Gastroesophageal sphincter (tissue), 4 donors: Measurements from ENCODE around the gene MOV10. TPM values are rescaled to one million over a fixed set of nuclear protein-coding genes. Genes with fewer than 3 reads are reported as not detected.
A peak's percentile ranks its signal among the peaks of the same experiment; 100 is the strongest.

Source experiments
- ATAC-seq: fragments of 150-250 bp; one replicate; pipeline ENCODE4 v1.9.1; 2016; ENCODE audit warnings: mild to moderate bottlenecking, moderate library complexity
- H3K27ac ChIP-seq, 4 donors: fragments of 200-600 bp; sonication (generic) in 3 of 4; 1 replicate in 3 of 4; 2 replicates in 1 of 4; pipeline ENCODE4 v1.5.1; 2016 to 2019
- H3K27me3 ChIP-seq: fragments of 200-600 bp; sonication (generic); one replicate; pipeline ENCODE4 v1.5.1; 2019
- H3K36me3 ChIP-seq, 2 donors: fragments of 200-600 bp; sonication (generic); one replicate each; pipeline ENCODE4 v1.5.1; 2019; ENCODE audit warnings: control low read depth in 1 of 2
- H3K4me1 ChIP-seq, 3 donors: fragments of 200-600 bp; sonication (generic); 1 replicate in 2 of 3; 2 replicates in 1 of 3; pipeline ENCODE4 v1.5.1; 2016 to 2019; ENCODE audit warnings: control low read depth in 2 of 3
- H3K4me3 ChIP-seq, 2 donors: fragments of 200-600 bp; sonication (generic); one replicate each; pipeline ENCODE4 v1.5.1; 2019; ENCODE audit warnings: mild to moderate bottlenecking in 1 of 2, moderate library complexity in 1 of 2
- H3K9me3 ChIP-seq, 3 donors: fragments of 200-600 bp; sonication (generic); one replicate each; pipeline ENCODE4 v1.5.1; 2017 to 2019; ENCODE audit warnings: control low read depth in 2 of 3
- EP300 ChIP-seq: sonication (generic); formaldehyde crosslinking; IDR thresholded peaks from one replicate; pipeline ENCODE4 v1.6.1; 2017; ENCODE audit warnings: antibody characterized with exemption, mild to moderate bottlenecking
- POLR2A ChIP-seq, 2 donors: fragments of 450-650 bp; IDR thresholded peaks; one replicate each; pipeline ENCODE4 v1.6.1; 2017; ENCODE audit warnings: antibody characterized with exemption in 2 of 2, mild to moderate bottlenecking in 2 of 2, moderate library complexity in 1 of 2
- POLR2AphosphoS5 ChIP-seq: sonication (generic); formaldehyde crosslinking; IDR thresholded peaks from one replicate; pipeline ENCODE4 v1.6.1; 2017; ENCODE audit warnings: antibody characterized with exemption
- WGBS, 2 donors: methylation state at CpG; one replicate each; pipeline ENCODE4 v1.1.5; 2018; ENCODE audit warnings: low coverage in 1 of 2; 5-methylcytosine and 5-hydroxymethylcytosine counted together
- total RNA-seq, 4 donors: library from RNA; depleted of rRNA; stranded (reverse); fragments of >200 nt; gene quantifications; one replicate each; pipeline ENCODE4 v1.1.0, GENCODE V29; 2016
- TF ChIP-seq, protein P1 (sequence below), 4 experiments: fragments of 200-600 bp in 2 of 4; fragments of 450-650 bp in 2 of 4; sonication (generic) in 1 of 4; IDR thresholded peaks; one replicate each; pipeline ENCODE4 v1.5.1; 2017 to 2019; ENCODE audit warnings: antibody characterized with exemption in 4 of 4, mild to moderate bottlenecking in 2 of 4, moderate library complexity in 2 of 4

MOV10 gene
- total RNA-seq, 4 donors from 2014 or later: 13.4 to 25.3 (median 18.8) TPM

DNA sequence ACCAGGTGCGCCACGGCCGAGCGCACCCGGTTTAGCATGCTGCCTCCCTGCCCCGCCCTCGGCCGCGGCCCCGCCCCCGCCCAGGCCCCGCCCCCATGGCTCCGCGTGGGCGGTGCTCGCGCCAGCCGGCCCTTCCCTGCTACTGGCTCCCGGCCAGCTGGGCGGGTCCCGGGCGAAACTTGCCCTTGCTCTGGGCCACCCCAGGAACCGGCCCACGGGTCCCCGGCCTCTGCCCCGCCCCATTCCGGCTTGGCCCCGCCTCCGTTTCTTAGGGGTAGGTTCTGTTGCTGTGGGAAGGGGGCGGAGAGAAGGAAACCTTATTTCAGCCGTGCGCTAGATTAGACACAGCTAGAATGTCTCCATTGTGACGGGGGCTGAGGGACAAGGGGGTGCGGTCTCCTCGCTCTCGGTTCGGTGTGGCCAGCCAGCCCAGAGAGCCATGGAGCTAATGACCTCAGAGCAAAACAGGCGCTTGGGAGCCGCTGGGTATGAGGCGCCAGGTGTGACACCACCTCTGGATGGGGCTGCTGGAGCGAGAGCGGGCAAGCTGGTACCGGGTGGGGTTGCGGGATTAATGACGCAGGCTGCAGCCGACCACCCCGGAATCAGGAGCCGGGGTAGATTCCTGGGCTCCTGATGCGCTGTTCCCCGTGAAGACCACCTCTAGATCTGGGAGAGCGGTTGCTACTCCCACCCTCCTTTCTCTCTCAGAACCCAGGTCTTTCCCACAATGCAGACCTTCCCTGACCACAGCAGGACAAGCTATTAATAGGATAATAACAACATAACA, 41.0 kb downstream of the MOV10 start, which contains the start of gene PPM1J:
TSS of gene PPM1J (minus strand) at position 69 of the 790 bp plus-strand sequence. CDS start at position 38, 31 bp downstream.
- 0% methylated on average over 5 of the region's 51 CpGs for WGBS, 2 donors
- H3K36me3 ChIP-seq: no peaks in the 10 kb centered on the region
- TF ChIP-seq POLR2AphosphoS5 (peak; percentile 46), EP300 (no peak), POLR2A (IDR thresholded peaks at IDR 0.05) (no peak)
- TF ChIP-seq, protein P1, sequence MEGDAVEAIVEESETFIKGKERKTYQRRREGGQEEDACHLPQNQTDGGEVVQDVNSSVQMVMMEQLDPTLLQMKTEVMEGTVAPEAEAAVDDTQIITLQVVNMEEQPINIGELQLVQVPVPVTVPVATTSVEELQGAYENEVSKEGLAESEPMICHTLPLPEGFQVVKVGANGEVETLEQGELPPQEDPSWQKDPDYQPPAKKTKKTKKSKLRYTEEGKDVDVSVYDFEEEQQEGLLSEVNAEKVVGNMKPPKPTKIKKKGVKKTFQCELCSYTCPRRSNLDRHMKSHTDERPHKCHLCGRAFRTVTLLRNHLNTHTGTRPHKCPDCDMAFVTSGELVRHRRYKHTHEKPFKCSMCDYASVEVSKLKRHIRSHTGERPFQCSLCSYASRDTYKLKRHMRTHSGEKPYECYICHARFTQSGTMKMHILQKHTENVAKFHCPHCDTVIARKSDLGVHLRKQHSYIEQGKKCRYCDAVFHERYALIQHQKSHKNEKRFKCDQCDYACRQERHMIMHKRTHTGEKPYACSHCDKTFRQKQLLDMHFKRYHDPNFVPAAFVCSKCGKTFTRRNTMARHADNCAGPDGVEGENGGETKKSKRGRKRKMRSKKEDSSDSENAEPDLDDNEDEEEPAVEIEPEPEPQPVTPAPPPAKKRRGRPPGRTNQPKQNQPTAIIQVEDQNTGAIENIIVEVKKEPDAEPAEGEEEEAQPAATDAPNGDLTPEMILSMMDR (IDR thresholded peaks at IDR 0.05): no peak
- ATAC-seq: peak; percentile 92
- H3K27me3 ChIP-seq: peaks cover 14% of the 10 kb centered on the region
- H3K4me3 ChIP-seq: peak within 1 kb of the TSS; percentile 23 to 77
- H3K9me3 ChIP-seq: no peaks in the 10 kb centered on the region
- H3K27ac ChIP-seq: peak within 1 kb of the TSS; percentile 11 to 82 (median 78)
- peaks cover 0 to 39% (median 24%) of the 10 kb centered on the region in 3 donors for H3K4me1 ChIP-seq

DNA sequence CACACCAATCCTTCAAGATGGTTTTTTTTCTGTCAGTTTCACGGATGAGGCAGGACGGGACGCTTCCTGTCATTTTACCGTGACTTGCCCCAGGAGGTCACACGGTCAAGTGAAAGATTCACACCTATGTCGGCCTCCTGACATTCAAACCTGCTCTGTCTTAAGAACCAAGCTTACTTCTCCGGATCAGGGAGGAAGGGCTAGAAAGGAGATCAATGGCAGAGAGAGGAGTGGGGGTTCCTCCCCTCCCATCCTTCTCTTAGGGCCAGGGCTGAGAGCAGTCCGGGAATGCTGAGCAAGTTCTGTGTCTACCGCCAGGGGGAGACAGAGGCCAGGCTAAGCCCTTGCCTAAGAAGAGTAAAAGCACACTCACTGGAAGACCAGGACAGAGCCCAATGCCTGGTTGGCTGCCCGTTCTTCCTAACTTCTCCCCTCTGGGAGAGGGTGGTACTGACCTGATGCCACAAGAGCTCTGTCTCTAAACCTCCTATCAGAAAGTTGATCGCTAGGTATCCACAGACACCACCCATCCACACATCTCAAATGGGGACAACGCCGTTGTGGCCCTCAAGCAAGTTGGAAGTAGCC, 41.8 kb downstream of the MOV10 start:
- peaks cover 0 to 39% (median 24%) of the 10 kb centered on the region in 3 donors for H3K4me1 ChIP-seq
- peaks cover 14% of the 10 kb centered on the region for H3K27me3 ChIP-seq
- WGBS, 2 donors: 4 to 53% methylated on average over 3 to 9 of the region's 13 CpGs
- peak overlapping the region; percentile 23 to 77 for H3K4me3 ChIP-seq
- ATAC-seq: peak; percentile 61
- peak overlapping the region; percentile 11 to 82 (median 78) for H3K27ac ChIP-seq
- H3K9me3 ChIP-seq: no peaks in the 10 kb centered on the region
- H3K36me3 ChIP-seq: no peaks in the 10 kb centered on the region
- TF ChIP-seq EP300 (no peak), POLR2AphosphoS5 (peak; percentile 29), POLR2A (IDR thresholded peaks at IDR 0.05) (no peak)
- TF ChIP-seq, protein P1 (IDR thresholded peaks at IDR 0.05): peak; percentile 87 to 96 (median 94)

DNA sequence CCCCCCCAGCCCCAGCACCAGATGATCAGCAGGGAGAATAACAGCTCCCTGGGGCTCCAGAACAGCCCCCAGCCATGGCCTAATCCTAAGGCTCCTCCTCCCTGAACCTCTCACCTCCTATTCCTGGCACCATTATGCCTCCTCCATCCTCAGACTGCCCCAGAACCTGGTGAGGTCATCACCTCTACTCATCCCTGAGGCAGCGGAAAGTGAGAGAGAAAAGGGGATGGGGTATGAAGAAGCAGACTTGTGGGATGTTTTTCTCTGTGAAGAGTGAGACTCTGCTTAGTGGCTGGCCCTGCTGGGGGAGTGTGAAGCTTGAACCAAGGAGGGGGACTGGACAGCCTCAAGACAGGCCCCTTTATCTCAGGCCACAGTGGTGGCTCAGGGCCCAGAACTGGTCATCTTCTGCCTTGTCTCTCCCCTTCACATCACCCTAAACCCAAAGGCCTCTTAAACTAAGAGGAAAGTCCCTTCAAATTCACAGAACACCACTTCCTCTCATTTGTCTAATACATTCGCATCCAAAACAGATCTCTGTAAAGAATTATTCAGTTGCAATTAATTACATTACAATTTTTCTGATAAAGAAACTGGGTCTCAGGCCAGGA, 42.9 kb downstream of the MOV10 start:
- WGBS, 2 donors: 63 to 80% methylated on average over 1 to 2 of the region's 2 CpGs
- H3K4me3 ChIP-seq: no peak overlapping the region
- no peaks in the 10 kb centered on the region for H3K9me3 ChIP-seq
- no peaks in the 10 kb centered on the region for H3K36me3 ChIP-seq
- TF ChIP-seq, protein P1 (IDR thresholded peaks at IDR 0.05): no peak
- TF ChIP-seq EP300: no peak
- TF ChIP-seq POLR2A (IDR thresholded peaks at IDR 0.05): no peak
- TF ChIP-seq POLR2AphosphoS5: no peak
- H3K27ac ChIP-seq: no peak overlapping the region
- no peak for ATAC-seq
- H3K4me1 ChIP-seq: peaks cover 0 to 44% (median 27%) of the 10 kb centered on the region in 3 donors
- peaks cover 19% of the 10 kb centered on the region for H3K27me3 ChIP-seq

DNA sequence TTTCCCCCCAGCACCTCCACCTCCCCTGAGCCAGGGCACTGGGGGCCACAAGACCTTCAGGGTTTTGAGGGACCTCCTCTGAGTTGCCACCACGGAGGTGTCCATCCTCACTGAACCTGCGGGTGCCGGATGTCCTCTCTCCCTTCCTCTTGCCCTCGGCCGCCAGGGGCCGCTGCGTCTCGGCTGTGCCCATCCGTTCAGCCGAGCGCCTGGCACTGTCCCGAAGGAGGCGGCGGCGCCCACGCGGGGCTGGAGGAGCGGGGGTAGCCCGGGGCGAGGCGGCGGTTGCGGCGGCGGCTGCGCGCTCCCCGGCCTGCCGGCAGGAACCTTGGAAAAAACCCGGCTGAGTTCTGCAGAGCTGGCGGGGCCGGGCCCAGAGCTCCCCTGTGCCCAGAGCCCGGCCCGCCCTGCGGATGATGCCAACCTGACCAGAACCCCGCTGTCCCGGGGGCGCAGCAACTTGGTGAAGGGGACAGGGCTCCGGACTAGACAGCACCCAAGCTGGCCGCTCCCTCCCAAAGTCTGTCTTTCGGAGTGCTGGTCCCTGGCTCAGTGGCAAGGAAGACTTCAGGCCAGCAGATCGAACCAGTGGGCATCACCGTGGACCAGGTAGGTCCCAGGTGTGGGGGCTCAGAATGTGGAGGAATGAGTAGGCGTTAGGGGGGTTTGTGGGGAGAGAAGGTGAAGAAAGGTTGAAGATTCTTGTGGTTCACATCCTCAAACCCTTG, 44.4 kb downstream of the MOV10 start:
- no peaks in the 10 kb centered on the region for H3K36me3 ChIP-seq
- TF ChIP-seq, protein P1 (IDR thresholded peaks at IDR 0.05): peak; percentile 74 to 92 (median 84)
- no peak for TF ChIP-seq EP300
- peaks cover 31% of the 10 kb centered on the region for H3K27me3 ChIP-seq
- ATAC-seq: peak; percentile 44
- H3K9me3 ChIP-seq: no peaks in the 10 kb centered on the region
- WGBS, 2 donors: 19% methylated on average over 2 of the region's 44 CpGs; no CpG with 5 or more reads in 1 of the 2 donors
- peak overlapping the region in 1 of 2 donors; percentile 40 for H3K4me3 ChIP-seq
- H3K4me1 ChIP-seq: peaks cover 0 to 47% (median 29%) of the 10 kb centered on the region in 3 donors
- H3K27ac ChIP-seq: no peak overlapping the region
